Measurements from ENCODE around the gene PLLP.

PLLP gene

GRCh38 chr16:57284209-57284951 is at the start of gene PLLP:
TSS of gene PLLP (minus strand) at chr16:57284672. CDS start at chr16:57284540, 132 bp downstream.
- peak; percentile 50 for DNase-seq

- DNase-seq, result no peak
Measured at GRCh38 chr16:57333402-57333801, 48.9 kb upstream of the PLLP start.

- DNase-seq, result no peak
Measured at GRCh38 chr16:57331355-57331754, 46.9 kb upstream of the PLLP start.

- no peak for DNase-seq
Measured at GRCh38 chr16:57329718-57330327, 45.4 kb upstream of the PLLP start.

GRCh38 chr16:57325458-57325857 is 41.0 kb upstream of the PLLP start:
- no peak for DNase-seq

- DNase-seq, result no peak
Measured at GRCh38 chr16:57324749-57325148, 40.3 kb upstream of the PLLP start.

- no peak for DNase-seq
Measured at GRCh38 chr16:57319646-57320045, 35.2 kb upstream of the PLLP start.

- DNase-seq, result no peak
Measured at GRCh38 chr16:57318240-57318970, 33.9 kb upstream of the PLLP start.

GRCh38 chr16:57316390-57317017 is 32.0 kb upstream of the PLLP start:
- DNase-seq, result no peak

GRCh38 chr16:57315416-57315815 is 30.9 kb upstream of the PLLP start:
- no peak for DNase-seq

- DNase-seq, result no peak
Measured at GRCh38 chr16:57314161-57314785, 29.8 kb upstream of the PLLP start.

- no peak for DNase-seq
Measured at GRCh38 chr16:57313509-57313908, 29.0 kb upstream of the PLLP start.

- DNase-seq, result no peak
Measured at GRCh38 chr16:57310801-57311200, 26.3 kb upstream of the PLLP start.

GRCh38 chr16:57308041-57308440 is 23.6 kb upstream of the PLLP start:
- DNase-seq, result no peak

GRCh38 chr16:57307365-57307764 is 22.9 kb upstream of the PLLP start:
- DNase-seq, result no peak

- no peak for DNase-seq
Measured at GRCh38 chr16:57306676-57307341, 22.3 kb upstream of the PLLP start.

GRCh38 chr16:57305159-57305811 is 20.8 kb upstream of the PLLP start:
- peak; percentile 76 for DNase-seq

- DNase-seq, result no peak
Measured at GRCh38 chr16:57304169-57305061, 19.9 kb upstream of the PLLP start.

GRCh38 chr16:57303910-57304168 is 19.4 kb upstream of the PLLP start:
- DNase-seq, result no peak

GRCh38 chr16:57303021-57303909 is 18.8 kb upstream of the PLLP start:
- no peak for DNase-seq

Measured in midbrain (tissue), 1 donor.